ENCODE data around the gene TIFAB.

Gene TIFAB

GRCh38 chr5:135487037-135487395 lies 34.9 kb upstream of the TIFAB start:
- TF ChIP-seq FOXP2 (optimal IDR thresholded peaks at IDR 0.05; ENCODE audit: borderline replicate concordance, extremely low read depth, extremely low read length, insufficient read depth) = no peak
- TF ChIP-seq SIN3A (IDR thresholded peaks at IDR 0.05; ENCODE audit: borderline replicate concordance, insufficient read depth, low read length) = no peak
- TF ChIP-seq REST (IDR thresholded peaks at IDR 0.05; ENCODE audit: insufficient read depth in 1 of 2, low read depth in 2 of 2, low read length in 2 of 2) = no peak
- TF ChIP-seq TAF1 (IDR thresholded peaks at IDR 0.05; ENCODE audit: borderline replicate concordance, insufficient read depth, low read length) = no peak
- TF ChIP-seq POLR2AphosphoS5 (IDR thresholded peaks at IDR 0.05; ENCODE audit: low read depth, low read length) = no peak

GRCh38 chr5:135486131-135487036 lies 34.2 kb upstream of the TIFAB start:
- TF ChIP-seq SIN3A (IDR thresholded peaks at IDR 0.05; ENCODE audit: borderline replicate concordance, insufficient read depth, low read length) (no peak), FOXP2 (optimal IDR thresholded peaks at IDR 0.05; ENCODE audit: borderline replicate concordance, extremely low read depth, extremely low read length, insufficient read depth) (no peak), REST (IDR thresholded peaks at IDR 0.05; ENCODE audit: insufficient read depth in 1 of 2, low read depth in 2 of 2, low read length in 2 of 2) (no peak), POLR2AphosphoS5 (IDR thresholded peaks at IDR 0.05; ENCODE audit: low read depth, low read length) (no peak), TAF1 (IDR thresholded peaks at IDR 0.05; ENCODE audit: borderline replicate concordance, insufficient read depth, low read length) (no peak)

DNA sequence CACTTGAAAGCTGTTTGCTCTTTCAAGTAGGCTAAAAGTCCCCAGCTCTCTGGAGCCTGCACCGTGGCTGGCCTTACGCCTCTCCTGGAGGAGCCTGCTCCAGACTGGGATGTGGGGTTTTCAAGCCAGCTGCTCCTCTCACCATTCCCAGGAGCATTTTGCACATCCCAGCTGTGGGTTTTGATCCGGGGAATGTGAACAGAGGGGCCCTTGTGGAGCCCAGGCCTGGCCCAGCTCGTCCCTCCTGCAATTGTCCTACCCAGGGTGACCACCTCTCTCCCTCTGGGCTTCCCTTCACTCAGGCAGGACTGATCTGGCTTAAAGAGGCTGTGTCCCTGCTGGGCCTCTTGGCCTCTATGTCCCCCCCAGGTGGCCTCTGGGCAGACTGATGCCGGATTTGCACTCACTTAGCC lies 32.5 kb upstream of the TIFAB start:
- TF ChIP-seq REST (IDR thresholded peaks at IDR 0.05; ENCODE audit: insufficient read depth in 1 of 2, low read depth in 2 of 2, low read length in 2 of 2) (no peak), SIN3A (IDR thresholded peaks at IDR 0.05; ENCODE audit: borderline replicate concordance, insufficient read depth, low read length) (no peak), FOXP2 (optimal IDR thresholded peaks at IDR 0.05; ENCODE audit: borderline replicate concordance, extremely low read depth, extremely low read length, insufficient read depth) (no peak), POLR2AphosphoS5 (IDR thresholded peaks at IDR 0.05; ENCODE audit: low read depth, low read length) (no peak), TAF1 (IDR thresholded peaks at IDR 0.05; ENCODE audit: borderline replicate concordance, insufficient read depth, low read length) (no peak)

GRCh38 chr5:135483254-135483653 lies 31.1 kb upstream of the TIFAB start:
- TF ChIP-seq FOXP2 (optimal IDR thresholded peaks at IDR 0.05; ENCODE audit: borderline replicate concordance, extremely low read depth, extremely low read length, insufficient read depth) = no peak
- no peak for TF ChIP-seq TAF1 (IDR thresholded peaks at IDR 0.05; ENCODE audit: borderline replicate concordance, insufficient read depth, low read length)
- TF ChIP-seq SIN3A (IDR thresholded peaks at IDR 0.05; ENCODE audit: borderline replicate concordance, insufficient read depth, low read length) = no peak

GRCh38 chr5:135482381-135482933 lies 30.3 kb upstream of the TIFAB start:
- no peak for TF ChIP-seq REST (IDR thresholded peaks at IDR 0.05; ENCODE audit: insufficient read depth in 1 of 2, low read depth in 2 of 2, low read length in 2 of 2)
- TF ChIP-seq TAF1 (IDR thresholded peaks at IDR 0.05; ENCODE audit: borderline replicate concordance, insufficient read depth, low read length) = no peak
- TF ChIP-seq POLR2AphosphoS5 (IDR thresholded peaks at IDR 0.05; ENCODE audit: low read depth, low read length) = no peak
- TF ChIP-seq SIN3A (IDR thresholded peaks at IDR 0.05; ENCODE audit: borderline replicate concordance, insufficient read depth, low read length) = no peak
- TF ChIP-seq FOXP2 (optimal IDR thresholded peaks at IDR 0.05; ENCODE audit: borderline replicate concordance, extremely low read depth, extremely low read length, insufficient read depth) = no peak

Data from PFSK-1 (cell line).